K562 (cell line): Measurements from ENCODE around the gene GRIK3.

Source experiments
- BRD9 ChIP-seq: fragments of 450-650 bp; IDR thresholded peaks from 2 replicates; pipeline ENCODE4 v1.6.1; 2018; ENCODE audit warnings: low read depth; ENCODE audit not compliant: partially characterized antibody
- CBX1 ChIP-seq: sonication (generic); IDR thresholded peaks from 2 replicates; pipeline ENCODE4 v1.6.1; 2016; ENCODE audit warnings: antibody characterized with exemption, low read depth, mild to moderate bottlenecking
- DIDO1 ChIP-seq: fragments of 450-650 bp; IDR thresholded peaks from 2 replicates; pipeline ENCODE4 v1.6.1; 2016; ENCODE audit warnings: low read depth, missing biosample characterization, missing genetic modification characterization
- GTF2F1 ChIP-seq: IDR thresholded peaks from 2 replicates; pipeline ENCODE4 v1.6.1; 2011; ENCODE audit warnings: low read depth, low read length, improper control_type of control experiment
- SIRT6 ChIP-seq: IDR thresholded peaks from one replicate; pipeline ENCODE4 v1.6.1; 2012; ENCODE audit warnings: low read depth, mild to moderate bottlenecking, control low read depth, inconsistent platforms, low read length, moderate library complexity
- SMC3 ChIP-seq: conservative IDR thresholded peaks from 2 replicates; pipeline ENCODE4 v1.6.1; 2011; ENCODE audit warnings: low read depth, low read length, improper control_type of control experiment; ENCODE audit not compliant: insufficient read depth
- SREBF2 ChIP-seq: sonication (generic); formaldehyde crosslinking; IDR thresholded peaks from 2 replicates; pipeline ENCODE4 v1.4.0; 2020; ENCODE audit warnings: mild to moderate bottlenecking, missing genetic modification reagents
- YY1 ChIP-seq, 3 experiments: IDR thresholded peaks; 2 replicates each; pipeline ENCODE4 v1.6.1; 2011; ENCODE audit warnings: low read length in 2 of 3, mild to moderate bottlenecking in 2 of 3, moderate library complexity in 2 of 3, borderline replicate concordance in 1 of 3, control low read depth in 1 of 3, low read depth in 1 of 3; ENCODE audit not compliant: insufficient read depth in 3 of 3, insufficient replicate concordance in 2 of 3, control insufficient read depth in 1 of 3, insufficient read length in 1 of 3; ENCODE audit errors: extremely low read depth in 1 of 3
- ZNF184 ChIP-seq: sonication (generic); formaldehyde crosslinking; IDR thresholded peaks from 2 replicates; pipeline ENCODE4 v1.5.0; 2020; ENCODE audit warnings: missing genetic modification reagents
- TF ChIP-seq, protein P1 (sequence below), 3 experiments: IDR thresholded peaks in 2 of 3; conservative IDR thresholded peaks in 1 of 3; 2 replicates each; pipeline ENCODE4 v1.5.1; 2011 to 2012; ENCODE audit warnings: low read length in 3 of 3, mild to moderate bottlenecking in 3 of 3, control low read depth in 2 of 3, improper control_type of control experiment in 1 of 3, inconsistent platforms in 1 of 3, low read depth in 1 of 3, mixed read lengths in 1 of 3, moderate library complexity in 1 of 3; ENCODE audit not compliant: insufficient read depth in 2 of 3
- TF ChIP-seq, protein P2 (sequence below): sonication (generic); formaldehyde crosslinking; IDR thresholded peaks from 2 replicates; pipeline ENCODE4 v1.9.0; 2022; ENCODE audit warnings: mild to moderate bottlenecking, missing genetic modification reagents
- TF ChIP-seq, protein P3 (sequence below), 2 experiments: IDR thresholded peaks; 2 replicates each; pipeline ENCODE4 v1.6.1; 2012; ENCODE audit warnings: improper control_type of control experiment in 2 of 2, low read depth in 2 of 2, low read length in 2 of 2, borderline replicate concordance in 1 of 2
- TF ChIP-seq, protein P4 (sequence below): IDR thresholded peaks from 2 replicates; pipeline ENCODE4 v1.6.1; 2016; ENCODE audit warnings: missing genetic modification characterization, missing compliant biosample characterization

DNA sequence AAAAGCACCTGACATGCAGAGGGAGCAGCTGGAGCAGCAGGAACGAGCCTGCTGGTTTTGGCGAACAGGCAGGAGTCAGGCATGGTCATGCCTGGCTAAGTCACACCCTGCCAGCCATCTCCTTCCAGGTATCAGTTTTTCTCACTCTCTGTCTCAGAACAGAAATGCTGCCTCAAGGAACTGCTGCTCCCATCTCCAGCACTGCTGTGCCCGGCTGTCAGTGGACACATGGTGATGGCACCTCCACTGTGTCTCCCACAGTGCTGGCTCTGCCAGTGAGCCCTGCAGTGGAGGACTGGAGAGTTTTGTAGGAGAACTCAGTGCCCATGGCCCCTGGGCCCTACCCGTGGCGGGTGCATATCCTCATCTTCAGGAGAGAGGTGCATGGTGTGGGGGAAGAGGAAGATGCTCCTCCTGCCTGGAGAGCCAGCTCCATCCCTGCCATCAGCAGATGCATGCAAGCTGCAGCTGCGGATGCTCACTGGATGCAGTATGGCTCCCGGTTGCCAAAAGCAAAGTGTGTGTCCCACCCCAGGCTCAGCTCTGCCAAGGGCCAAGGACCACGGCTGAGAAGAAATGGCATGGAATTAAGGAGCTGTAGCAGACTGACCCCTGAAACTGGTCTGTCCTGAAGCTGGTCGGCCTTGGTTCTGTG, 114.7 kb downstream of the GRIK3 start:
- no peak for TF ChIP-seq SMC3
- no peak for TF ChIP-seq GTF2F1
- TF ChIP-seq, protein P1, sequence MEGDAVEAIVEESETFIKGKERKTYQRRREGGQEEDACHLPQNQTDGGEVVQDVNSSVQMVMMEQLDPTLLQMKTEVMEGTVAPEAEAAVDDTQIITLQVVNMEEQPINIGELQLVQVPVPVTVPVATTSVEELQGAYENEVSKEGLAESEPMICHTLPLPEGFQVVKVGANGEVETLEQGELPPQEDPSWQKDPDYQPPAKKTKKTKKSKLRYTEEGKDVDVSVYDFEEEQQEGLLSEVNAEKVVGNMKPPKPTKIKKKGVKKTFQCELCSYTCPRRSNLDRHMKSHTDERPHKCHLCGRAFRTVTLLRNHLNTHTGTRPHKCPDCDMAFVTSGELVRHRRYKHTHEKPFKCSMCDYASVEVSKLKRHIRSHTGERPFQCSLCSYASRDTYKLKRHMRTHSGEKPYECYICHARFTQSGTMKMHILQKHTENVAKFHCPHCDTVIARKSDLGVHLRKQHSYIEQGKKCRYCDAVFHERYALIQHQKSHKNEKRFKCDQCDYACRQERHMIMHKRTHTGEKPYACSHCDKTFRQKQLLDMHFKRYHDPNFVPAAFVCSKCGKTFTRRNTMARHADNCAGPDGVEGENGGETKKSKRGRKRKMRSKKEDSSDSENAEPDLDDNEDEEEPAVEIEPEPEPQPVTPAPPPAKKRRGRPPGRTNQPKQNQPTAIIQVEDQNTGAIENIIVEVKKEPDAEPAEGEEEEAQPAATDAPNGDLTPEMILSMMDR (IDR thresholded peaks at IDR 0.05 in 2 of 3, conservative IDR thresholded peaks at IDR 0.05 in 1 of 3; ENCODE audit: insufficient read depth in 2 of 3, low read depth in 1 of 3, low read length in 3 of 3): no peak
- TF ChIP-seq, protein P2, sequence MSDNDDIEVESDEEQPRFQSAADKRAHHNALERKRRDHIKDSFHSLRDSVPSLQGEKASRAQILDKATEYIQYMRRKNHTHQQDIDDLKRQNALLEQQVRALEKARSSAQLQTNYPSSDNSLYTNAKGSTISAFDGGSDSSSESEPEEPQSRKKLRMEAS (CRISPR knock-in tag): no peak
- TF ChIP-seq, protein P3, sequence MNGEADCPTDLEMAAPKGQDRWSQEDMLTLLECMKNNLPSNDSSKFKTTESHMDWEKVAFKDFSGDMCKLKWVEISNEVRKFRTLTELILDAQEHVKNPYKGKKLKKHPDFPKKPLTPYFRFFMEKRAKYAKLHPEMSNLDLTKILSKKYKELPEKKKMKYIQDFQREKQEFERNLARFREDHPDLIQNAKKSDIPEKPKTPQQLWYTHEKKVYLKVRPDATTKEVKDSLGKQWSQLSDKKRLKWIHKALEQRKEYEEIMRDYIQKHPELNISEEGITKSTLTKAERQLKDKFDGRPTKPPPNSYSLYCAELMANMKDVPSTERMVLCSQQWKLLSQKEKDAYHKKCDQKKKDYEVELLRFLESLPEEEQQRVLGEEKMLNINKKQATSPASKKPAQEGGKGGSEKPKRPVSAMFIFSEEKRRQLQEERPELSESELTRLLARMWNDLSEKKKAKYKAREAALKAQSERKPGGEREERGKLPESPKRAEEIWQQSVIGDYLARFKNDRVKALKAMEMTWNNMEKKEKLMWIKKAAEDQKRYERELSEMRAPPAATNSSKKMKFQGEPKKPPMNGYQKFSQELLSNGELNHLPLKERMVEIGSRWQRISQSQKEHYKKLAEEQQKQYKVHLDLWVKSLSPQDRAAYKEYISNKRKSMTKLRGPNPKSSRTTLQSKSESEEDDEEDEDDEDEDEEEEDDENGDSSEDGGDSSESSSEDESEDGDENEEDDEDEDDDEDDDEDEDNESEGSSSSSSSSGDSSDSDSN (IDR thresholded peaks at IDR 0.05; ENCODE audit: borderline replicate concordance in 1 of 2, low read depth in 2 of 2, low read length in 2 of 2): no peak
- no peak for TF ChIP-seq CBX1
- TF ChIP-seq, protein P4, sequence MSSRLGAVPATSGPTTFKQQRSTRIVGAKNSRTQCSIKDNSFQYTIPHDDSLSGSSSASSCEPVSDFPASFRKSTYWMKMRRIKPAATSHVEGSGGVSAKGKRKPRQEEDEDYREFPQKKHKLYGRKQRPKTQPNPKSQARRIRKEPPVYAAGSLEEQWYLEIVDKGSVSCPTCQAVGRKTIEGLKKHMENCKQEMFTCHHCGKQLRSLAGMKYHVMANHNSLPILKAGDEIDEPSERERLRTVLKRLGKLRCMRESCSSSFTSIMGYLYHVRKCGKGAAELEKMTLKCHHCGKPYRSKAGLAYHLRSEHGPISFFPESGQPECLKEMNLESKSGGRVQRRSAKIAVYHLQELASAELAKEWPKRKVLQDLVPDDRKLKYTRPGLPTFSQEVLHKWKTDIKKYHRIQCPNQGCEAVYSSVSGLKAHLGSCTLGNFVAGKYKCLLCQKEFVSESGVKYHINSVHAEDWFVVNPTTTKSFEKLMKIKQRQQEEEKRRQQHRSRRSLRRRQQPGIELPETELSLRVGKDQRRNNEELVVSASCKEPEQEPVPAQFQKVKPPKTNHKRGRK: no peak
- no peak for TF ChIP-seq SIRT6
- no peak for TF ChIP-seq YY1 (IDR thresholded peaks at IDR 0.05; ENCODE audit: borderline replicate concordance in 1 of 3, control insufficient read depth in 1 of 3, extremely low read depth in 1 of 3, insufficient read depth in 3 of 3, insufficient read length in 1 of 3, insufficient replicate concordance in 2 of 3, low read depth in 1 of 3, low read length in 2 of 3)
- no peak for TF ChIP-seq ZNF184
- TF ChIP-seq BRD9: no peak
- no peak for TF ChIP-seq SREBF2 (CRISPR knock-in tag)
- no peak for TF ChIP-seq DIDO1 (tag)
